Chondrocyte (in vitro differentiated cells): ENCODE data around the gene MEIS1. TPM values are rescaled to one million over a fixed set of nuclear protein-coding genes. Genes with fewer than 3 reads are reported as not detected.

Source experiments
- DNase-seq: peaks from one replicate; pipeline ENCODE4 v3.0.0; 2021; ENCODE audit warnings: mixed read lengths, low spot score
- H3K27ac Mint-ChIP-seq: one replicate; pipeline ENCODE4 v1.8.0; 2021; ENCODE audit warnings: mild to moderate bottlenecking, moderate library complexity, mixed read lengths; ENCODE audit not compliant: unreplicated experiment
- H3K27me3 Mint-ChIP-seq: 2 replicates; pipeline ENCODE4 v1.8.0; 2021; ENCODE audit warnings: low read depth, mixed read lengths
- H3K36me3 Mint-ChIP-seq: 2 replicates; pipeline ENCODE4 v1.8.0; 2021; ENCODE audit warnings: low read depth, mixed read lengths
- H3K4me1 Mint-ChIP-seq: 2 replicates; pipeline ENCODE4 v1.8.0; 2021; ENCODE audit warnings: low read depth, mild to moderate bottlenecking, mixed read lengths
- H3K4me3 Mint-ChIP-seq: one replicate; pipeline ENCODE4 v1.8.0; 2021; ENCODE audit warnings: mild to moderate bottlenecking, moderate library complexity, mixed read lengths; ENCODE audit not compliant: unreplicated experiment
- H3K9me3 Mint-ChIP-seq: 2 replicates; pipeline ENCODE4 v1.8.0; 2021; ENCODE audit warnings: low read depth, mixed read lengths
- total RNA-seq: library from RNA; stranded (reverse); gene quantifications from 3 replicates; pipeline ENCODE4 v1.2.1, GENCODE V29; 2021
- TF ChIP-seq, protein P1 (sequence below): fragments of 200-600 bp; sonication (generic); IDR thresholded peaks from 2 replicates; pipeline ENCODE4 v1.5.0; 2021; ENCODE audit warnings: antibody characterized with exemption, mild to moderate bottlenecking, moderate library complexity

Gene MEIS1
- total RNA-seq, 1 donor from 2014 or later: 18.5 TPM

DNA sequence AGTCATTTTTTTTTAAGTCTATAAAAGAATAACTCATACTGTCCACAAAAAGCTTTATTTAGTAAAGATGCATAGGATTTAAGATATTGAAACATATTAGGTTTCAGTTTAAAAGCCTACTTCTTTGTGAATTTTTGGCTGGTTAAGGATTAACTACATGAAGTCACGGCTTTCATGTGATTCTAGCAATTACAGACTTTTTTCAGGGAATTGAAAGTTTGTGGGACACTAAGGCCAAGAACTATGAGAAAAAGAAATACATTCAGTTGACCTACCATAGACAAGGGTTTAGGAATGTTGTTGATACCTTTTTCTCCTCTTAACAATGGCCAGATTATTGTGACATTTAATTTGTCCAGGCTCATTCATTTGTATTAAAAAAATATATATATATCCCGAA is 109.3 kb downstream of the MEIS1 start:
- Mint-ChIP-seq H3K4me3 (no peak overlapping the region), H3K27ac (peak overlapping the region; percentile 61), H3K27me3 (no peaks in the 10 kb centered on the region), H3K4me1 (peaks cover 35% of the 10 kb centered on the region), H3K36me3 (peaks cover 2% of the 10 kb centered on the region), H3K9me3 (no peaks in the 10 kb centered on the region)
- DNase-seq: no peak
- TF ChIP-seq, protein P1, sequence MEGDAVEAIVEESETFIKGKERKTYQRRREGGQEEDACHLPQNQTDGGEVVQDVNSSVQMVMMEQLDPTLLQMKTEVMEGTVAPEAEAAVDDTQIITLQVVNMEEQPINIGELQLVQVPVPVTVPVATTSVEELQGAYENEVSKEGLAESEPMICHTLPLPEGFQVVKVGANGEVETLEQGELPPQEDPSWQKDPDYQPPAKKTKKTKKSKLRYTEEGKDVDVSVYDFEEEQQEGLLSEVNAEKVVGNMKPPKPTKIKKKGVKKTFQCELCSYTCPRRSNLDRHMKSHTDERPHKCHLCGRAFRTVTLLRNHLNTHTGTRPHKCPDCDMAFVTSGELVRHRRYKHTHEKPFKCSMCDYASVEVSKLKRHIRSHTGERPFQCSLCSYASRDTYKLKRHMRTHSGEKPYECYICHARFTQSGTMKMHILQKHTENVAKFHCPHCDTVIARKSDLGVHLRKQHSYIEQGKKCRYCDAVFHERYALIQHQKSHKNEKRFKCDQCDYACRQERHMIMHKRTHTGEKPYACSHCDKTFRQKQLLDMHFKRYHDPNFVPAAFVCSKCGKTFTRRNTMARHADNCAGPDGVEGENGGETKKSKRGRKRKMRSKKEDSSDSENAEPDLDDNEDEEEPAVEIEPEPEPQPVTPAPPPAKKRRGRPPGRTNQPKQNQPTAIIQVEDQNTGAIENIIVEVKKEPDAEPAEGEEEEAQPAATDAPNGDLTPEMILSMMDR: no peak

GRCh38 chr2:66545258-66545657 is 110.3 kb downstream of the MEIS1 start:
- no peaks in the 10 kb centered on the region for H3K27me3 Mint-ChIP-seq
- H3K9me3 Mint-ChIP-seq: no peaks in the 10 kb centered on the region
- no peak overlapping the region for H3K27ac Mint-ChIP-seq
- H3K36me3 Mint-ChIP-seq: peaks cover 2% of the 10 kb centered on the region
- no peak overlapping the region for H3K4me3 Mint-ChIP-seq
- no peak for DNase-seq
- TF ChIP-seq, protein P1: no peak
- peaks cover 35% of the 10 kb centered on the region for H3K4me1 Mint-ChIP-seq

GRCh38 chr2:66547118-66547517 is 112.2 kb downstream of the MEIS1 start:
- Mint-ChIP-seq H3K27ac (no peak overlapping the region), H3K36me3 (peaks cover 2% of the 10 kb centered on the region), H3K4me1 (peaks cover 30% of the 10 kb centered on the region), H3K4me3 (no peak overlapping the region), H3K27me3 (no peaks in the 10 kb centered on the region), H3K9me3 (no peaks in the 10 kb centered on the region)
- TF ChIP-seq, protein P1: no peak
- no peak for DNase-seq

- H3K27me3 Mint-ChIP-seq: no peaks in the 10 kb centered on the region
- peaks cover 2% of the 10 kb centered on the region for H3K36me3 Mint-ChIP-seq
- H3K4me3 Mint-ChIP-seq: no peak overlapping the region
- H3K4me1 Mint-ChIP-seq: peaks cover 25% of the 10 kb centered on the region
- DNase-seq: no peak
- TF ChIP-seq, protein P1: no peak
- H3K9me3 Mint-ChIP-seq: no peaks in the 10 kb centered on the region
- H3K27ac Mint-ChIP-seq: no peak overlapping the region
These were observed 113.0 kb downstream of the MEIS1 start for GRCh38 chr2:66547887-66548286.

GRCh38 chr2:66548422-66548821 is 113.5 kb downstream of the MEIS1 start:
- Mint-ChIP-seq H3K27me3 (no peaks in the 10 kb centered on the region), H3K27ac (no peak overlapping the region), H3K36me3 (peaks cover 2% of the 10 kb centered on the region), H3K9me3 (no peaks in the 10 kb centered on the region), H3K4me1 (peaks cover 25% of the 10 kb centered on the region), H3K4me3 (no peak overlapping the region)
- DNase-seq: no peak
- TF ChIP-seq, protein P1: no peak
